Measurements from ENCODE around the gene NUBPL.
"Not testable (repeated sequence)": the region's sequence is repeated elsewhere in the genome, so short reads cannot be mapped to it uniquely, and the experiment has no call there.

NUBPL gene

DNA sequence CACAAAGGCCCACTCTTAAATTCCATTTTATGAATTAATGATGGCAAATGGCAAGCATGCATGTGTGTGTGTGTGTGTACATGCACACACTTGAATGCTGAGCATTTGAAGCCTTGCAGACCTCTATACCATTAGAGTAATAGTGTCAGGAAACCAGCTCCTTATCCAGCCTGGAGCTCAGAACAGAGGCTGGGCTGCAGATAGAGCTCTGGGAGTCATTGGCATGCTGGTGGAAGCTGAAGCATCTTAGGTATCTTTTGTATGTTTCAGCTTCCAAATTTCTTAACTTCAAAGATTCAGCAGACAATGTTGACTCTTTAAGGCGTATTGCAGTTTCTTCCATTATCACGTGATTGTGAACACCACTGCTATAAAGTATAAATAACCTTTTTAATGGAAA is 323.0 kb downstream of the NUBPL start:
- no peak for DNase-seq

DNA sequence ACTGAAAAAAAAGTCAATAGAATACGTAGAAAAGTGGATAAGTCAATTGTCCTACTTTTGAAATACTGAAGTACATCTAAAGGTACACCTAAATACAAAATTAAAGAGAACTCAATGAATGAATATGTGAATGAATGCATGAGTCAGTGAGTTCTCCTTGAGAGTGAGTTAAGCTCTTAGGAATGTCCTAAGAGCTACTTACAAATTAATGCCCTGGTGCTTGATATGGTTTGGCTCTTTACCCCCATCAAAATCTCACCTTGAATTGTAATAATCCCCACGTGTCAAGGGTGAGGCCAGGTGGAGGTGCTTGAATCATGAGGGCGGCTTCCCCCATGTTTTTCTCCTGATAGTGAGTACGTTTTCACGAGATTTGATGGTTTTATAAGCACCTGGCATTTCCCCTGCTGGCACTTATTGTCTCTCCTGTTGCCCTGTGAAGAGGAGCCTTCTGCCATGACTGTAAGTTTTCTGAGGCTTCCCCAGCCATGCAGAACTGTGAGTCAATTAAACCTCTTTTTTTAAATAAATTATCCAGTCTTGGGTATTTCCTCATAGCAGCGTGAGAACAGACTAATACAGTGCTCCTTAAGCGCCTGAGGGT is 323.7 kb downstream of the NUBPL start:
- no peak for DNase-seq

DNA sequence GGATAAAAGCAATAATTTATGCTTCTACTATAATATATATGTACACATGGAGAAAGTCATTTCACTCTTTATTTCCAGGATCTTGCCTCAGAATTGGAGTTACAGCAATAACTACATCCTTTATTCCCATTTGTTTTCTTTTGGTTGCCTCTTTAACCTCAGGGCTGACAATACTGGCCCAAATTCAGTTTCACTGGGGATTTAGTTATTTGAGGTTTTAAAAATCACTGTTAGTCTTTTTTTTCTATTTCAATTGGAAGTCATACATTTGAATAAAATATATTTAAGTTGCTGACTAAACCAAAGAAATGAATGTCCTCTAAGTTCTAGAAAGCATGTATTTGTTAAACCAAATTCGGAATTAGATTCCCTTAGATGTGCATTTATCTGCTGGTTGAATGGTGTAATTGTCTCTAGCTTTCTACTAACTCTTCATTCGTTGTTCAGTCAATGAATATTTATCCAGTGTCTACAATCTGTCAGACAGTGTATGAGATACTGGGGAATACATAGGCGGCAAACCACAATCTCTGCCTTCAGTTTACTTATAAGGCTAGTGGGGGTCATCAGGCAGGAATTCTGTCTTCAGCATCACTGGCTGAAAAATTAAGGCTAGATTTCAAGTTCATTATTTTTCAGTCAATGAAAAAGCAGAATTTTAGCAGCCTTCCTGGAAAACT is 325.1 kb downstream of the NUBPL start:
- no peak for DNase-seq

- DNase-seq = no peak
These were observed 326.9 kb downstream of the NUBPL start for GRCh38 chr14:31887929-31888580.

DNA sequence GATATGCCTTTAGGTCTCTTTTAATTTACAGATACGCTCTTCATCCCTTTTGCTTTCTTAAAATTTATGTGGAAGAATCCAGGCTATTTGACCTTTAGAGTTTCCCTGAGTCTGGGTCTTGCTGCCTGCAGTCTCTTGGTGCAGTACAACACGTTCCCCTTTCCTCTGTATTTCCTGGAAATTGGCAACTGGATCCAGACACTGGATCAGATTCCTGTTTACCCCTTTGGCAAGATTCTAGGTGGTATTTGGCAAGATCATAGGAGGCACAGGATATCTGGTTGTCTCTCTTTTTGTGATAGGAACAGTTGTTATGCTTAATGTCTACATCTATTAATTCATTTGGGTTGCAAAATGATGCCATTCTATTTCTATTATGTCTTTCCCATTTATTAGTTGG is 328.1 kb downstream of the NUBPL start:
- no peak for DNase-seq

DNA sequence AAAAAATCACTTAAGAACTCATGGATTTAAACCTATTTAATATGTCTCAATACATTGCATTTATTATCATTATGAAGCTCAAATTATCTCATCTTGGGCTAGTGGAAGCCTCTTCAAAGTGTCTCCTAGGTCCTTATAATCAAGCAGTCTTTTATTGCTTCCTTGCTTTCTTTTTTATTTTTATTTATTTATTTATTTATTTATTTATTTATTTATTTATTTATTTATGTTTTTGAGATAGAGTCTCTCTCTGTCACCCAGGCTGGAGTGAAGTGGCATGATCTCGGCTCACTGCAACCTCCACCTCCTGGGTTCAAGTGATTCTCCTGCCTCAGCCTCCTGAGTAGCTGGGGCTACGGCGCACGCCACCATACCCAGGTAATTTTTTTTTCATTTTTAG is 329.0 kb downstream of the NUBPL start:
- DNase-seq = not testable (repeated sequence)

- DNase-seq = peak; percentile 71
These were observed 332.1 kb downstream of the NUBPL start for GRCh38 chr14:31893221-31893757.

GRCh38 chr14:31894351-31894750 is 333.1 kb downstream of the NUBPL start:
- DNase-seq = no peak

DNA sequence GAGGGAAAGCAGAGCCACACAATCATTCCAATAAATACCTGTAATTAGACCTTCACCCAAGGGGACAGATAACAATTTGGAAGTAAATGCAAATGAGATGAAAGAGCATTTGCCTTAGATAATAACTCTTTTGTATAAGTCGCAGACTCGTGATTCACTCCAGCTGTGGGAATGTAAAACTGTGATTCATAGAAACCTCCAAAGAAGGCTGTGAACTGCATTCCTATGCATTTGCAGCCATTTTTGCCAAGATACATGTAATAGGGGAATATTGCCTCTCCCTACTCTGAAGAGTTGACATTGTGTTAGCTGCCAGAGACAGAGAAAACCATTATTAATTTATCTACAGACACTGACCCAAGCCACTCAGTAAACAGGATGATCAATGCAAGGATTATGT is 334.0 kb downstream of the NUBPL start:
- no peak for DNase-seq

- DNase-seq = no peak
These were observed 334.4 kb downstream of the NUBPL start for GRCh38 chr14:31895646-31896045.

- DNase-seq = no peak
These were observed 336.5 kb downstream of the NUBPL start for GRCh38 chr14:31897581-31898186.

GRCh38 chr14:31898838-31899528 is 337.8 kb downstream of the NUBPL start:
- DNase-seq = no peak

GRCh38 chr14:31902002-31902401 is 340.8 kb downstream of the NUBPL start:
- DNase-seq = no peak

DNA sequence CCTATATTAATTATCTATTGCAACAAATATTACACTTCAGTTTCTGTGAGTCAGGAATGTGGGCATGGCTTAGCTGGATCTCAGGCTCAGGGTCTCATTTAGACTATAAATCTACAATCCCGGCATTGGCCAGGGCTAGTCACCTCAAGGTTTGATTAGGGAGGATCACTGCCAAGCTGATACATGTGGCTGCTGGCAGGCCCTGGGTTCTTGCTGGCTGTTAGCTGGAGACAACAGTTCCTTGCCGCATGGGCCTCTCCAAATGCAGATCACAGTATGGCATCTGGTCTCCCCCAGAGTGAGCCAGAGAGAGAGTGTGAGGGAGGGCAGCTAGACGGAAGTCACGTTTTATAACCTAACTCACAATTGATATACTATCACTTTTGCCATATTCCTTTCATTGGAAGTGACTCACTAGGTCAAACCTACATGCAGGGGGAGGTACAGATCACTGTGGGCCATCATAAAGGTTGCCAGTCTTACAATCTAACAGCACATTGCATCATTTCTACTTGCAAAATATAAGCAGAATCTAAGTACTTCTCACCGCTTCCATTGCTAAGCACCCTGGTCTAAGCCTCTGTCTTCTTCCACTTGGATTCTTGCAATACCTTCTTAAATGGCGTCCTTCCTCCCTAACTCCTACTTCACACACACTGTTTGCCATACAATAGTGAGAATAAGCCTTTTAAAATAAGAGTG is 341.9 kb downstream of the NUBPL start:
- no peak for DNase-seq

- DNase-seq = no peak
These were observed 348.8 kb downstream of the NUBPL start for GRCh38 chr14:31909977-31910376.

Measured in NCI-H2029 (cell line).